GM12874 (cell line): ENCODE results near the gene ERP29.

ENCODE experiments used
- TF ChIP-seq, protein P1 (sequence below): IDR thresholded peaks from 2 replicates; pipeline ENCODE4 v1.5.1; 2011; ENCODE audit warnings: low read depth, mild to moderate bottlenecking, control low read depth, low read length, moderate library complexity; ENCODE audit not compliant: insufficient read depth

Gene ERP29

DNA sequence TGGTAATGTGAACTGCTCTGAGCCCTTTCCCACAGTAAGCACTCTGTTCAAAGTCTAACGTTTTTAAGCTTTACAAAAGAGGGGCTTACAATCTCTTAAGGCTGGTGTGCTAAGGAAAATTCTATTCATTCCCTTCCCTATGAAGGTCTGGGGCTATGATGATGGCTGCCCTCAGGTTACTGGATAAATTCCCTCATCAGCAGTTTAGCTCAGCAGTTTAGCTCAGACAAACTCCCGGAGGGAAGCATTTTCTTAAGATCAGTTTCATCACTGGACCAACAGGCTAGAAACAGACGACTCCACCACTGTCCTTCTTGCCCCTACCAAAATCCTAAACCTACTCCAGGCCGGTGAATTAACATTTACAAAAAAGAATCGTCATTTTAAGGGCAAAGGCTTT is 19.1 kb downstream of the ERP29 start:
- TF ChIP-seq, protein P1, sequence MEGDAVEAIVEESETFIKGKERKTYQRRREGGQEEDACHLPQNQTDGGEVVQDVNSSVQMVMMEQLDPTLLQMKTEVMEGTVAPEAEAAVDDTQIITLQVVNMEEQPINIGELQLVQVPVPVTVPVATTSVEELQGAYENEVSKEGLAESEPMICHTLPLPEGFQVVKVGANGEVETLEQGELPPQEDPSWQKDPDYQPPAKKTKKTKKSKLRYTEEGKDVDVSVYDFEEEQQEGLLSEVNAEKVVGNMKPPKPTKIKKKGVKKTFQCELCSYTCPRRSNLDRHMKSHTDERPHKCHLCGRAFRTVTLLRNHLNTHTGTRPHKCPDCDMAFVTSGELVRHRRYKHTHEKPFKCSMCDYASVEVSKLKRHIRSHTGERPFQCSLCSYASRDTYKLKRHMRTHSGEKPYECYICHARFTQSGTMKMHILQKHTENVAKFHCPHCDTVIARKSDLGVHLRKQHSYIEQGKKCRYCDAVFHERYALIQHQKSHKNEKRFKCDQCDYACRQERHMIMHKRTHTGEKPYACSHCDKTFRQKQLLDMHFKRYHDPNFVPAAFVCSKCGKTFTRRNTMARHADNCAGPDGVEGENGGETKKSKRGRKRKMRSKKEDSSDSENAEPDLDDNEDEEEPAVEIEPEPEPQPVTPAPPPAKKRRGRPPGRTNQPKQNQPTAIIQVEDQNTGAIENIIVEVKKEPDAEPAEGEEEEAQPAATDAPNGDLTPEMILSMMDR: no peak

DNA sequence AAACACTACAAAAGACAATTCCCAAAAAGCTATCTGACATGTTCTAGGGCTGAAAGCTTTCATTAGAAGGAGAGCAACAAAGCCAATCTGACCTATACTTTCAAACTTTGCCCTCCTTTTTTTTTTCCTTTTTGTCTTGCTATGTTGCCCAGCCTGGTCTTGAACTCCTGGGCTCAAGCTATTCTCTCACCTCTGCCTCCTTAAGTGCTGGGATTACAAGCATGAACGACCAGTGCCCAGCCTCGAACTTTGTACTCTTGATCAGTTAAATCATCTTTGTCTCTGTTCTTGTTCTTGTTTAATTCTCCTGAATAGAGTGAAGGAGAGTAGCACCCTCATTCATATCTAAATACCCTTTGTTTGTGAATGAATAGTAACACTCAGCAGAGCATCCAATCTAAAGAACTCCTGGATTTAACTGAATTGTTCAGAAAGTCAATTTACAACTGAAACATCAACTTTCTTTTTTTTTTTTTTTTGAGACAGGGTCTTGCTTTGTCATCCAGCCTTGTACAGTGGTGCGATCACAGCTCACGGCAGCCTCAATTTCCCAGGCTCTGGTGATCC is 22.1 kb downstream of the ERP29 start:
- TF ChIP-seq, protein P1: no peak

DNA sequence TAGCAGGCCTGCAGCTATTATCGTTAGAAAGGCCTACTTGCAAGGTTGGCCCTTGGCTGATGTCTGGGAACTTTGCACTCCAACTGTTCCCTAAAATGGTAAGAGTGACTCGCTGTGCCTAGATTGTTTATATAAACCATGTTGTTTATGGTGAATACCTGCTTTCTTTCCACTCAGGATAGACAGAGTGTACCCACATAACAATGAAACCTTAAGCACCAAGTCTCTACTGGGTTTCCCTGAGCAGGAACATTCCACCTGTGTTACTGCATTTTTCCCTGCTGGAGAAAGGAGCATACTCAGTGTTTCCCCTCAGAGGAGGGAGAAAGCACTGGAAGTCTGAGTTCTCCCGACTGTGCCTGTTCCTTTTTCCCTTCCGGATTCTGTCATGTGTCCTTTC is 32.8 kb downstream of the ERP29 start:
- TF ChIP-seq, protein P1: no peak

DNA sequence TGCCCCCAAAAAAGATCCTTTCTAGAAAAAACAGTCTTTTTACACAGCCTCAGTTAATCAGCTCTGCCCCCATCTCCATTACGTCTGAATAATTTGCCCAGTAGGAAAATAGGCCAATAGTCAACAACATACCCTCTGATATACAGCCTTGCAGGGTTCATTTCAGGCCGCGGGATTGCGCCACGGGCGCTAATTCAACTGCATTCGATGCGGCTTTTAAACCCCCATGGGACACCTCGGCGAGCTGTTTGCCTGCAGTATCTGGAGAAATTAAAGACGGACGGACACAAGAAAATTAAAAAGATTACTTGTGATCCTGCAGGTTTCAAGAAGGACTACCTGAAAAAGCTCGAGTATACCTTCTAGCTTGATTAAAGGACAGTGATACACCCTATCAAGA is 36.1 kb downstream of the ERP29 start:
- TF ChIP-seq, protein P1: no peak

DNA sequence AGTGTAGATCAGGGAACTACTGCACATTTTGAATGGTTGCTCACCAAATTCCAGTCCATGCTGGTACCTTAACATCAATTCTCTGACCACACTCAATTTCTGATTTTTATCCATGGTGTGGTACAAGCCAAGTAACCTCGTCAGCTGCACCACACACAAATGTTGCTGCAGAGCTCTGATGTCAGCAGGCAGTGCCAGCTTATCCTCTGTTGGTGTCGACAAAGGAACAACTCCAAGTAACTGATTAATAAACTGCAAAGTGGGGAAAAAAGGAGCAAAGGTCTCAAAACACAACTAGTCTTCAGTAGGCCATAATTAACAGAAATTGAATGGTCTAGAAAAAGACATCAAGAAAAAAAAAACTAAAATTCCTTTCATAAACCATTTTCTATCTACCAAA is 47.9 kb downstream of the ERP29 start:
- TF ChIP-seq, protein P1: no peak

- TF ChIP-seq, protein P1: no peak
These were observed 50.0 kb downstream of the ERP29 start for GRCh38 chr12:112063273-112063672.

- TF ChIP-seq, protein P1: no peak
These were observed 53.3 kb downstream of the ERP29 start for GRCh38 chr12:112066566-112066965.
